NCI-H510A (cell line): ENCODE data around the gene PMEL.
"Not testable (repeated sequence)": the region's sequence is repeated elsewhere in the genome, so short reads cannot be mapped to it uniquely, and the experiment has no call there.

Experiments
- DNase-seq: peaks from one replicate; lab custom pipeline; 2025; lab: John Stamatoyannopoulos, UW

PMEL gene

GRCh38 chr12:55922126-55922525 is 43.7 kb downstream of the PMEL start:
- DNase-seq = no peak

GRCh38 chr12:55919032-55919431 is 46.8 kb downstream of the PMEL start:
- not testable (repeated sequence) for DNase-seq

- no peak for DNase-seq
Measured at GRCh38 chr12:55915482-55915859, 50.4 kb downstream of the PMEL start.

GRCh38 chr12:55912908-55913307 is 52.9 kb downstream of the PMEL start:
- no peak for DNase-seq

GRCh38 chr12:55909513-55909884 is 56.3 kb downstream of the PMEL start:
- no peak for DNase-seq

GRCh38 chr12:55908726-55909512 is 56.9 kb downstream of the PMEL start:
- DNase-seq = no peak

- DNase-seq = no peak
Measured at GRCh38 chr12:55906056-55906455, 59.8 kb downstream of the PMEL start.
